ENCODE results near the gene CNOT6L. TPM values are rescaled to one million over a fixed set of nuclear protein-coding genes. Genes with fewer than 3 reads are reported as not detected.
A peak's percentile ranks its signal among the peaks of the same experiment; 100 is the strongest.

The CNOT6L gene
- total RNA-seq, 1 donor from 2014 or later, result 15.8 TPM

DNA sequence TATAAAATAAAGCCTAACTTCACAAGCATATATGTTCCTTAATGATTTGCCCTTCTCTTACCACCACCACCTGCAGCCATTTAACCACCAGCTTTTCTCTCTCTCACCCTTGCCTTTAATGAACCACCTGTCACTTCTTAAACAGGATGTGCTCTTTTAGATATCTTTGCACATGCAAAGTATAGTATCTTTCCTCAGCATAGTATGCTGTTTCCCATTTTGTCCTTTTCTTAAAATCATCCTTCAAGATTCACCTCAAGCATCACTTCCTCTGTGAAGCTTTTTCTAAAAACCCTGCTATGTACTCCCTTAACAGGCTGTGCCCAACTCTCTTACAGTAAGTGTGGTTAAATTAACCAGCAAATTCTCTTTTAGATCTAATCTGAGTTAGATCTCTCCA, 8.2 kb upstream of the CNOT6L start:
- Histone ChIP-seq H3K36me3 (ENCODE audit: control insufficient read depth, insufficient read depth, low read length) (no peaks in the 10 kb centered on the region), H3K27me3 (ENCODE audit: control insufficient read depth, insufficient read depth, low read length) (no peaks in the 10 kb centered on the region), H3K4me3 (ENCODE audit: low read depth, low read length) (no peak overlapping the region)
- no peak for DNase-seq (ENCODE audit: low read depth)
- TF ChIP-seq, protein P1, sequence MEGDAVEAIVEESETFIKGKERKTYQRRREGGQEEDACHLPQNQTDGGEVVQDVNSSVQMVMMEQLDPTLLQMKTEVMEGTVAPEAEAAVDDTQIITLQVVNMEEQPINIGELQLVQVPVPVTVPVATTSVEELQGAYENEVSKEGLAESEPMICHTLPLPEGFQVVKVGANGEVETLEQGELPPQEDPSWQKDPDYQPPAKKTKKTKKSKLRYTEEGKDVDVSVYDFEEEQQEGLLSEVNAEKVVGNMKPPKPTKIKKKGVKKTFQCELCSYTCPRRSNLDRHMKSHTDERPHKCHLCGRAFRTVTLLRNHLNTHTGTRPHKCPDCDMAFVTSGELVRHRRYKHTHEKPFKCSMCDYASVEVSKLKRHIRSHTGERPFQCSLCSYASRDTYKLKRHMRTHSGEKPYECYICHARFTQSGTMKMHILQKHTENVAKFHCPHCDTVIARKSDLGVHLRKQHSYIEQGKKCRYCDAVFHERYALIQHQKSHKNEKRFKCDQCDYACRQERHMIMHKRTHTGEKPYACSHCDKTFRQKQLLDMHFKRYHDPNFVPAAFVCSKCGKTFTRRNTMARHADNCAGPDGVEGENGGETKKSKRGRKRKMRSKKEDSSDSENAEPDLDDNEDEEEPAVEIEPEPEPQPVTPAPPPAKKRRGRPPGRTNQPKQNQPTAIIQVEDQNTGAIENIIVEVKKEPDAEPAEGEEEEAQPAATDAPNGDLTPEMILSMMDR (IDR thresholded peaks at IDR 0.05; ENCODE audit: insufficient read depth, low read length, poor library complexity, severe bottlenecking), result no peak

- DNase-seq (ENCODE audit: low read depth), result no peak
- TF ChIP-seq, protein P1 (IDR thresholded peaks at IDR 0.05; ENCODE audit: insufficient read depth, low read length, poor library complexity, severe bottlenecking), result no peak
- Histone ChIP-seq H3K36me3 (ENCODE audit: control insufficient read depth, insufficient read depth, low read length) (no peaks in the 10 kb centered on the region), H3K4me3 (ENCODE audit: low read depth, low read length) (no peak overlapping the region), H3K27me3 (ENCODE audit: control insufficient read depth, insufficient read depth, low read length) (no peaks in the 10 kb centered on the region)
Measured at GRCh38 chr4:77826275-77826674, 7.1 kb upstream of the CNOT6L start.

DNA sequence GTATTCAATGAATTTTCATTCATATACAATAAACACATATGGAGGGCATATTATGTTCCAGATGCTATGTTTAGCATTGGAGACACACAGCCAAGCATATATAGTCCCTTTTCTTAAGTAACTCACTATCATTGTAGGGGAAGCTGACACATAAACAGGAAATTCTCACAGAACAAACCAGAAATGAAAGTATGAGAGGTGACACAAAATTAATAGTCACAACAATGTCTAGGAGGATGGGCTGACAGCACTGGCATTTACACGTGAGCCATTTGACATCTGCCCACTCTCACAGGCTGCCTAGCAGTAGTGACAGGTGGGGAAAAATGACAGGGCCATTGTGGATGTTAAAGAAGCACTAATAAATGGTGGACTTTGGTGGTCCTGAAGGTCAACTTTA, 2.6 kb upstream of the CNOT6L start:
- no peak for DNase-seq (ENCODE audit: low read depth)
- Histone ChIP-seq H3K36me3 (ENCODE audit: control insufficient read depth, insufficient read depth, low read length) (no peaks in the 10 kb centered on the region), H3K27me3 (ENCODE audit: control insufficient read depth, insufficient read depth, low read length) (no peaks in the 10 kb centered on the region), H3K4me3 (ENCODE audit: low read depth, low read length) (no peak overlapping the region)
- TF ChIP-seq, protein P1 (IDR thresholded peaks at IDR 0.05; ENCODE audit: insufficient read depth, low read length, poor library complexity, severe bottlenecking), result no peak

- TF ChIP-seq, protein P1 (IDR thresholded peaks at IDR 0.05; ENCODE audit: insufficient read depth, low read length, poor library complexity, severe bottlenecking), result no peak
- Histone ChIP-seq H3K36me3 (ENCODE audit: control insufficient read depth, insufficient read depth, low read length) (no peaks in the 10 kb centered on the region), H3K27me3 (ENCODE audit: control insufficient read depth, insufficient read depth, low read length) (no peaks in the 10 kb centered on the region), H3K4me3 (ENCODE audit: low read depth, low read length) (peak overlapping the region; percentile 95)
- no peak for DNase-seq (ENCODE audit: low read depth)
Measured at GRCh38 chr4:77820649-77821561, 1.7 kb upstream of the CNOT6L start.

DNA sequence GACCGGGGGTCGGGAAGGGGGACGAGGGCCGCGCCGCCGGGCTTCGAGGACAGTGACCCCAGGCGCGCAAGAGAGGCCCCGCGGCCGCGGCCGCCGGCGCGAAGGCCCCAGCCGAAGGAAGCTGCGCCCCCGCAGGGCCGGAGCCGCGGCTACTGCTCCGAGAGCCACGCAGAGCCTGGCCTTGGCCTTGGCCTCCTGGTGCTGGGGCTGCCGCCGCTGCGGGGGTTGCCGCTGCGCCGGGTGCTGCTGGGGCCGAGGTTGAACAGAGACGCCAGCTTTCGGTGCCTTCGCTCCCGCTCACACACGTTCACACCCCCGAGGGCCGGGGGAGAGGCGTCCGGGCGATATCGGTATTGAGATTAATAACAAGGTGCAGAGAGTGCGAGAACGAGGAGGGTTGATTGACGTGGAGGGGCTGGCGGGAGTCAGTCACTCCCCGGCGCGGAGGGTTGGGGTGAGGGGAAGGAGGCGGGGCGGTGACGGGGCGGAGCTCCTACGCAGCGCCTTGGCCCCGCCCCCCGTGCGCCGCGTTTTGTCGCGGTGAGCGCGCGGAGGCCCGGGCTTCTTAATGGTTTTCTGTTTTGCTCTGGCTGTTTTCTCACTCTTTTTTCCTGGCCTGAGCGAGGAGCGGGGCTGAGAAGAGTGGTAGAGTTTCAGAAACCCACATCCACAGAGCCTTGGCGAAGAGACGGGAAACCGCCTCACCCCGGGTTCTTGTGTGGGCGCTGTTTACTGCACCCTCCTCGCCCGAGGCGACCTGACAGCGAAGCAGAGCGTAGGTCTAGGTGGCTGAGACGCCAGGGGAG, 878 bp upstream of the CNOT6L start:
- no peaks in the 10 kb centered on the region for H3K36me3 ChIP-seq (ENCODE audit: control insufficient read depth, insufficient read depth, low read length)
- DNase-seq (ENCODE audit: low read depth), result peak; percentile 34
- TF ChIP-seq, protein P1 (IDR thresholded peaks at IDR 0.05; ENCODE audit: insufficient read depth, low read length, poor library complexity, severe bottlenecking), result no peak

More for the DNA sequence above, 878 bp upstream of the CNOT6L start:
- Histone ChIP-seq H3K27me3 (ENCODE audit: control insufficient read depth, insufficient read depth, low read length) (no peaks in the 10 kb centered on the region), H3K4me3 (ENCODE audit: low read depth, low read length) (peak overlapping the region; percentile 95)
